GM12878 (cell line): Measurements from ENCODE around the gene PARP15. TPM values are rescaled to one million over a fixed set of nuclear protein-coding genes. Genes with fewer than 3 reads are reported as not detected.

Experiments
- ATAC-seq: fragments of 200-7000 bp; cut with Tn5 transposase; 3 replicates; pipeline ENCODE4 v1.9.1; 2020; ENCODE audit warnings: mild to moderate bottlenecking, moderate library complexity
- BruUV-seq: library from RNA; stranded (reverse); fragments of 400-500 nt; replicated peaks from 2 replicates; lab custom pipeline; 2021; lab: Mats Ljungman, UMichigan
- CTCF ChIA-PET: fragments of 300-600 bp; sonication (Branson Sonifier 250); formaldehyde crosslinking; extraction: SDS; loops from one replicate; lab custom pipeline; 2021; ENCODE audit warnings: inconsistent platforms; lab: Yijun Ruan, JAX
- POLR2A ChIA-PET: fragments of 350-600 bp; formaldehyde crosslinking; extraction: SDS; loops from one replicate; lab custom pipeline; 2021; ENCODE audit warnings: inconsistent platforms; lab: Charles Lee
- RAD21 ChIA-PET: fragments of 300-600 bp; sonication (Branson Sonifier 250); formaldehyde crosslinking; loops from one replicate; lab custom pipeline; 2023; ENCODE audit warnings: antibody characterized with exemption; ENCODE audit not compliant: unreplicated experiment; lab: Charles Lee
- SMC1A ChIA-PET: fragments of 300-600 bp; sonication (Branson Sonifier 250); formaldehyde crosslinking; loops from one replicate; lab custom pipeline; 2023; ENCODE audit not compliant: unreplicated experiment, uncharacterized antibody; lab: Charles Lee
- DNase-seq: peaks from one replicate; pipeline ENCODE4 v3.0.0-alpha.2; 2011; ENCODE audit warnings: low read depth, low spot score
- FAIRE-seq: peaks from 3 replicates; lab custom pipeline; 2011; peaks lifted over from hg19 to GRCh38; lab: Jason Lieb, UNC
- H2AFZ ChIP-seq: 2 replicates; pipeline ENCODE4 v1.6.0; 2011; ENCODE audit warnings: low read depth, low read length, control low read depth; ENCODE audit not compliant: control insufficient read depth
- H3K27ac ChIP-seq: 2 replicates; pipeline ENCODE4 v1.5.1; 2011; ENCODE audit warnings: control low read depth; ENCODE audit not compliant: control insufficient read depth, insufficient read depth
- H3K27me3 ChIP-seq, 2 experiments: replicated peaks in 1 of 2; 2 replicates each; pipeline versions ENCODE4 v1.6.0 to v1.6.1; 2011; ENCODE audit warnings: low read length in 1 of 2; ENCODE audit not compliant: control insufficient read depth in 2 of 2, insufficient read depth in 2 of 2
- H3K36me3 ChIP-seq, 2 experiments: 2 replicates each; pipeline ENCODE4 v1.5.1; 2011; ENCODE audit warnings: low read length in 1 of 2; ENCODE audit not compliant: control insufficient read depth in 2 of 2, insufficient read depth in 2 of 2
- H3K4me1 ChIP-seq: 2 replicates; pipeline ENCODE4 v1.6.1; 2011; ENCODE audit warnings: mild to moderate bottlenecking, low read length, moderate library complexity, mixed read lengths; ENCODE audit not compliant: control insufficient read depth, insufficient read depth
- H3K4me2 ChIP-seq: 2 replicates; pipeline ENCODE4 v1.6.0; 2011; ENCODE audit warnings: control low read depth; ENCODE audit not compliant: control insufficient read depth, insufficient read depth
- H3K4me3 ChIP-seq: fragments of 200-600 bp; sonication (generic); 2 replicates; pipeline ENCODE4 v1.5.1; 2016
- H3K79me2 ChIP-seq: 2 replicates; pipeline ENCODE4 v1.6.0; 2011; ENCODE audit warnings: low read length; ENCODE audit not compliant: control insufficient read depth, insufficient read depth
- H3K9ac ChIP-seq: 2 replicates; pipeline ENCODE4 v1.8.0; 2011; ENCODE audit warnings: low read length, control low read depth, mixed read lengths; ENCODE audit not compliant: control insufficient read depth, insufficient read depth
- H3K9me3 ChIP-seq: replicated peaks from 3 replicates; pipeline ENCODE4 v1.5.1; 2011; ENCODE audit warnings: mild to moderate bottlenecking, low read length; ENCODE audit not compliant: control insufficient read depth, insufficient read depth
- H4K20me1 ChIP-seq: 2 replicates; pipeline ENCODE4 v1.6.0; 2011; ENCODE audit not compliant: control insufficient read depth, insufficient read depth
- ASH2L ChIP-seq: fragments of 300-600, 200-600 bp; sonication (generic); IDR thresholded peaks from 2 replicates; pipeline ENCODE4 v1.6.1; 2017; ENCODE audit warnings: low read depth, mild to moderate bottlenecking, borderline replicate concordance
- EZH2 ChIP-seq: IDR thresholded peaks from 2 replicates; pipeline ENCODE4 v1.6.1; 2012; ENCODE audit warnings: low read depth, mild to moderate bottlenecking, control low read depth, inconsistent platforms, low read length, borderline replicate concordance; ENCODE audit not compliant: control insufficient read depth
- NFYA ChIP-seq: IDR thresholded peaks from 2 replicates; pipeline ENCODE4 v1.6.1; 2011; ENCODE audit warnings: low read depth, mild to moderate bottlenecking, low read length, improper control_type of control experiment, borderline replicate concordance
- NR2C1 ChIP-seq: fragments of 450-650 bp; IDR thresholded peaks from 2 replicates; pipeline ENCODE4 v1.6.1; 2017; ENCODE audit warnings: antibody characterized with exemption, mild to moderate bottlenecking, moderate library complexity
- WGBS: methylation state at CpG from one replicate; pipeline ENCODE4 v1.1.6; 2016; ENCODE audit warnings: low lambda C conversion rate; ENCODE audit not compliant: insufficient replicate concordance, insufficient coverage; ENCODE audit errors: missing lambda C conversion rate; 5-methylcytosine and 5-hydroxymethylcytosine counted together
- in situ Hi-C: fragments of 300-500 bp; cut with MboI; formaldehyde crosslinking; loops from 9 replicates; pipeline ENCODE4 v1.14.3; 2018; ENCODE audit warnings: mixed read lengths
- intact Hi-C: fragments of 100-400 bp; cut with micrococcal nuclease; formaldehyde crosslinking; loops from one replicate; pipeline ENCODE4 v1.14.2; 2022; ENCODE audit not compliant: unreplicated experiment
- polyA plus RNA-seq, 11 experiments: library from polyadenylated mRNA; depleted of rRNA in 4 of 11; unstranded in 6 of 11; stranded (reverse) in 5 of 11; fragments of >200 nt; fragmentation: Nextera tagmentation in 4 of 11; fragmentation: Illumina TruSeq in 1 of 11; extraction: Ambion mirVana in 4 of 11; extraction: Trizol in 1 of 11; gene quantifications; 1 replicate in 1 of 11; 2 replicates in 10 of 11; pipeline versions ENCODE4 v1.2.1 to v1.2.3, GENCODE V29; 2011 to 2016; ENCODE audit warnings: inconsistent platforms in 2 of 11, missing spikeins in 2 of 11, low read depth in 1 of 11
- total RNA-seq, 4 experiments: library from RNA; depleted of rRNA in 3 of 4; stranded (reverse); fragments of >200 nt in 3 of 4; fragmentation: Illumina TruSeq in 1 of 4; extraction: Trizol in 1 of 4; gene quantifications; 2 replicates each; pipeline versions ENCODE4 v1.2.1 to v1.2.3, GENCODE V29; 2013 to 2021
- TF ChIP-seq, protein P1 (sequence below), 3 experiments: IDR thresholded peaks in 2 of 3; conservative IDR thresholded peaks in 1 of 3; 2 replicates each; pipeline ENCODE4 v1.5.1; 2011; ENCODE audit warnings: low read depth in 3 of 3, low read length in 3 of 3, mild to moderate bottlenecking in 3 of 3, control low read depth in 2 of 3, moderate library complexity in 2 of 3, inconsistent platforms in 1 of 3, mixed read lengths in 1 of 3; ENCODE audit not compliant: control insufficient read depth in 2 of 3, insufficient read depth in 1 of 3; ENCODE audit errors: extremely low read depth in 1 of 3
- TF ChIP-seq, protein P2 (sequence below): IDR thresholded peaks from 2 replicates; pipeline ENCODE4 v1.6.1; 2012; ENCODE audit warnings: improper control_type of control experiment, low read depth, low read length; ENCODE audit not compliant: insufficient replicate concordance
- TF ChIP-seq, protein P3 (sequence below): fragments of 450-650 bp; IDR thresholded peaks from 2 replicates; pipeline ENCODE4 v1.6.1; 2017; ENCODE audit warnings: mild to moderate bottlenecking, moderate library complexity

Gene PARP15
- total and polyA plus RNA-seq, 10 of the 15 experiments (the other 5 are each of a cell fraction or from before 2014, with no cell fraction given): 9.0 to 234 (median 36.3) TPM

- ATAC-seq (no peak), DNase-seq (no peak), FAIRE-seq (no peak)
- Histone ChIP-seq H3K27ac (no peak overlapping the region), H2AFZ (no peak overlapping the region), H3K36me3 (no peaks in the 10 kb centered on the region), H3K9me3 (peaks cover 3% of the 10 kb centered on the region), H3K4me2 (no peak overlapping the region), H3K4me1 (peaks cover 16% of the 10 kb centered on the region), H3K9ac (no peak overlapping the region), H4K20me1 (no peaks in the 10 kb centered on the region), H3K27me3 (no peaks in the 10 kb centered on the region), H3K79me2 (peaks cover 21% of the 10 kb centered on the region), H3K4me3 (no peak overlapping the region)
- no TSS peak for BruUV-seq
- in situ Hi-C loops (loop anchor here (5.0 kb wide), 2 partner anchors 119 to 1129 kb away; partner anchors contain the start of gene POLQ), intact Hi-C loops (loop anchor here (2.0 to 5.0 kb wide), 2 partner anchors 30 to 209 kb away; no protein-coding TSS in a partner anchor)
- ChIA-PET RAD21 (interaction anchor here (5.9 to 8.2 kb wide), 2 partner anchors 58 to 113 kb away, joined by 120 to 236 read pairs; partner anchors contain the start of genes DTX3L and PARP9), CTCF (interaction anchor here (1.1 to 6.4 kb wide), 8 partner anchors 10 to 123 kb away, joined by 3 to 192 read pairs (median 32); partner anchors contain the start of genes DTX3L and PARP9), POLR2A (interaction anchor here (0.9 to 6.5 kb wide), 3 partner anchors 31 to 67 kb away, joined by 3 to 67 read pairs (median 4); no protein-coding TSS in a partner anchor), SMC1A (interaction anchor here (0.9 to 11.3 kb wide), 13 partner anchors 20 to 284 kb away, joined by 3 to 250 read pairs (median 4); partner anchors contain the start of gene PARP15)
- 51% methylated on average over 2 of the region's 2 CpGs for WGBS
- TF ChIP-seq NFYA: no peak
- TF ChIP-seq, protein P1, sequence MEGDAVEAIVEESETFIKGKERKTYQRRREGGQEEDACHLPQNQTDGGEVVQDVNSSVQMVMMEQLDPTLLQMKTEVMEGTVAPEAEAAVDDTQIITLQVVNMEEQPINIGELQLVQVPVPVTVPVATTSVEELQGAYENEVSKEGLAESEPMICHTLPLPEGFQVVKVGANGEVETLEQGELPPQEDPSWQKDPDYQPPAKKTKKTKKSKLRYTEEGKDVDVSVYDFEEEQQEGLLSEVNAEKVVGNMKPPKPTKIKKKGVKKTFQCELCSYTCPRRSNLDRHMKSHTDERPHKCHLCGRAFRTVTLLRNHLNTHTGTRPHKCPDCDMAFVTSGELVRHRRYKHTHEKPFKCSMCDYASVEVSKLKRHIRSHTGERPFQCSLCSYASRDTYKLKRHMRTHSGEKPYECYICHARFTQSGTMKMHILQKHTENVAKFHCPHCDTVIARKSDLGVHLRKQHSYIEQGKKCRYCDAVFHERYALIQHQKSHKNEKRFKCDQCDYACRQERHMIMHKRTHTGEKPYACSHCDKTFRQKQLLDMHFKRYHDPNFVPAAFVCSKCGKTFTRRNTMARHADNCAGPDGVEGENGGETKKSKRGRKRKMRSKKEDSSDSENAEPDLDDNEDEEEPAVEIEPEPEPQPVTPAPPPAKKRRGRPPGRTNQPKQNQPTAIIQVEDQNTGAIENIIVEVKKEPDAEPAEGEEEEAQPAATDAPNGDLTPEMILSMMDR (IDR thresholded peaks at IDR 0.05 in 2 of 3, conservative IDR thresholded peaks at IDR 0.05 in 1 of 3; ENCODE audit: control insufficient read depth in 2 of 3, extremely low read depth in 1 of 3, insufficient read depth in 1 of 3, low read depth in 3 of 3, low read length in 3 of 3): no peak
- TF ChIP-seq EZH2: no peak
- TF ChIP-seq, protein P2, sequence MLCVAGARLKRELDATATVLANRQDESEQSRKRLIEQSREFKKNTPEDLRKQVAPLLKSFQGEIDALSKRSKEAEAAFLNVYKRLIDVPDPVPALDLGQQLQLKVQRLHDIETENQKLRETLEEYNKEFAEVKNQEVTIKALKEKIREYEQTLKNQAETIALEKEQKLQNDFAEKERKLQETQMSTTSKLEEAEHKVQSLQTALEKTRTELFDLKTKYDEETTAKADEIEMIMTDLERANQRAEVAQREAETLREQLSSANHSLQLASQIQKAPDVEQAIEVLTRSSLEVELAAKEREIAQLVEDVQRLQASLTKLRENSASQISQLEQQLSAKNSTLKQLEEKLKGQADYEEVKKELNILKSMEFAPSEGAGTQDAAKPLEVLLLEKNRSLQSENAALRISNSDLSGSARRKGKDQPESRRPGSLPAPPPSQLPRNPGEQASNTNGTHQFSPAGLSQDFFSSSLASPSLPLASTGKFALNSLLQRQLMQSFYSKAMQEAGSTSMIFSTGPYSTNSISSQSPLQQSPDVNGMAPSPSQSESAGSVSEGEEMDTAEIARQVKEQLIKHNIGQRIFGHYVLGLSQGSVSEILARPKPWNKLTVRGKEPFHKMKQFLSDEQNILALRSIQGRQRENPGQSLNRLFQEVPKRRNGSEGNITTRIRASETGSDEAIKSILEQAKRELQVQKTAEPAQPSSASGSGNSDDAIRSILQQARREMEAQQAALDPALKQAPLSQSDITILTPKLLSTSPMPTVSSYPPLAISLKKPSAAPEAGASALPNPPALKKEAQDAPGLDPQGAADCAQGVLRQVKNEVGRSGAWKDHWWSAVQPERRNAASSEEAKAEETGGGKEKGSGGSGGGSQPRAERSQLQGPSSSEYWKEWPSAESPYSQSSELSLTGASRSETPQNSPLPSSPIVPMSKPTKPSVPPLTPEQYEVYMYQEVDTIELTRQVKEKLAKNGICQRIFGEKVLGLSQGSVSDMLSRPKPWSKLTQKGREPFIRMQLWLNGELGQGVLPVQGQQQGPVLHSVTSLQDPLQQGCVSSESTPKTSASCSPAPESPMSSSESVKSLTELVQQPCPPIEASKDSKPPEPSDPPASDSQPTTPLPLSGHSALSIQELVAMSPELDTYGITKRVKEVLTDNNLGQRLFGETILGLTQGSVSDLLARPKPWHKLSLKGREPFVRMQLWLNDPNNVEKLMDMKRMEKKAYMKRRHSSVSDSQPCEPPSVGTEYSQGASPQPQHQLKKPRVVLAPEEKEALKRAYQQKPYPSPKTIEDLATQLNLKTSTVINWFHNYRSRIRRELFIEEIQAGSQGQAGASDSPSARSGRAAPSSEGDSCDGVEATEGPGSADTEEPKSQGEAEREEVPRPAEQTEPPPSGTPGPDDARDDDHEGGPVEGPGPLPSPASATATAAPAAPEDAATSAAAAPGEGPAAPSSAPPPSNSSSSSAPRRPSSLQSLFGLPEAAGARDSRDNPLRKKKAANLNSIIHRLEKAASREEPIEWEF: no peak
- TF ChIP-seq, protein P3, sequence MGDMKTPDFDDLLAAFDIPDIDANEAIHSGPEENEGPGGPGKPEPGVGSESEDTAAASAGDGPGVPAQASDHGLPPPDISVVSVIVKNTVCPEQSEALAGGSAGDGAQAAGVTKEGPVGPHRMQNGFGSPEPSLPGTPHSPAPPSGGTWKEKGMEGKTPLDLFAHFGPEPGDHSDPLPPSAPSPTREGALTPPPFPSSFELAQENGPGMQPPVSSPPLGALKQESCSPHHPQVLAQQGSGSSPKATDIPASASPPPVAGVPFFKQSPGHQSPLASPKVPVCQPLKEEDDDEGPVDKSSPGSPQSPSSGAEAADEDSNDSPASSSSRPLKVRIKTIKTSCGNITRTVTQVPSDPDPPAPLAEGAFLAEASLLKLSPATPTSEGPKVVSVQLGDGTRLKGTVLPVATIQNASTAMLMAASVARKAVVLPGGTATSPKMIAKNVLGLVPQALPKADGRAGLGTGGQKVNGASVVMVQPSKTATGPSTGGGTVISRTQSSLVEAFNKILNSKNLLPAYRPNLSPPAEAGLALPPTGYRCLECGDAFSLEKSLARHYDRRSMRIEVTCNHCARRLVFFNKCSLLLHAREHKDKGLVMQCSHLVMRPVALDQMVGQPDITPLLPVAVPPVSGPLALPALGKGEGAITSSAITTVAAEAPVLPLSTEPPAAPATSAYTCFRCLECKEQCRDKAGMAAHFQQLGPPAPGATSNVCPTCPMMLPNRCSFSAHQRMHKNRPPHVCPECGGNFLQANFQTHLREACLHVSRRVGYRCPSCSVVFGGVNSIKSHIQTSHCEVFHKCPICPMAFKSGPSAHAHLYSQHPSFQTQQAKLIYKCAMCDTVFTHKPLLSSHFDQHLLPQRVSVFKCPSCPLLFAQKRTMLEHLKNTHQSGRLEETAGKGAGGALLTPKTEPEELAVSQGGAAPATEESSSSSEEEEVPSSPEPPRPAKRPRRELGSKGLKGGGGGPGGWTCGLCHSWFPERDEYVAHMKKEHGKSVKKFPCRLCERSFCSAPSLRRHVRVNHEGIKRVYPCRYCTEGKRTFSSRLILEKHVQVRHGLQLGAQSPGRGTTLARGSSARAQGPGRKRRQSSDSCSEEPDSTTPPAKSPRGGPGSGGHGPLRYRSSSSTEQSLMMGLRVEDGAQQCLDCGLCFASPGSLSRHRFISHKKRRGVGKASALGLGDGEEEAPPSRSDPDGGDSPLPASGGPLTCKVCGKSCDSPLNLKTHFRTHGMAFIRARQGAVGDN: no peak
- no peak for TF ChIP-seq NR2C1
- TF ChIP-seq ASH2L: no peak
These were observed 99.3 kb downstream of the PARP15 start for GRCh38 chr3:122676759-122677158.
